ENCODE measurements around the gene FBXW7.

Gene FBXW7

GRCh38 chr4:152322656-152323055 lies 213.2 kb downstream of the FBXW7 start:
- TF ChIP-seq RAD21 (IDR thresholded peaks at IDR 0.05; ENCODE audit: low read depth) (no peak), CREB1 (IDR thresholded peaks at IDR 0.05; ENCODE audit: low read depth) (no peak), TEAD4 (IDR thresholded peaks at IDR 0.05) (no peak), EGR1 (IDR thresholded peaks at IDR 0.05) (no peak), CEBPB (IDR thresholded peaks at IDR 0.05) (no peak)
- TF ChIP-seq, protein P1, sequence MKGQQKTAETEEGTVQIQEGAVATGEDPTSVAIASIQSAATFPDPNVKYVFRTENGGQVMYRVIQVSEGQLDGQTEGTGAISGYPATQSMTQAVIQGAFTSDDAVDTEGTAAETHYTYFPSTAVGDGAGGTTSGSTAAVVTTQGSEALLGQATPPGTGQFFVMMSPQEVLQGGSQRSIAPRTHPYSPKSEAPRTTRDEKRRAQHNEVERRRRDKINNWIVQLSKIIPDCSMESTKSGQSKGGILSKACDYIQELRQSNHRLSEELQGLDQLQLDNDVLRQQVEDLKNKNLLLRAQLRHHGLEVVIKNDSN (IDR thresholded peaks at IDR 0.05): no peak
- TF ChIP-seq, protein P2, sequence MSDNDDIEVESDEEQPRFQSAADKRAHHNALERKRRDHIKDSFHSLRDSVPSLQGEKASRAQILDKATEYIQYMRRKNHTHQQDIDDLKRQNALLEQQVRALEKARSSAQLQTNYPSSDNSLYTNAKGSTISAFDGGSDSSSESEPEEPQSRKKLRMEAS (IDR thresholded peaks at IDR 0.05): no peak
- TF ChIP-seq, protein P3, sequence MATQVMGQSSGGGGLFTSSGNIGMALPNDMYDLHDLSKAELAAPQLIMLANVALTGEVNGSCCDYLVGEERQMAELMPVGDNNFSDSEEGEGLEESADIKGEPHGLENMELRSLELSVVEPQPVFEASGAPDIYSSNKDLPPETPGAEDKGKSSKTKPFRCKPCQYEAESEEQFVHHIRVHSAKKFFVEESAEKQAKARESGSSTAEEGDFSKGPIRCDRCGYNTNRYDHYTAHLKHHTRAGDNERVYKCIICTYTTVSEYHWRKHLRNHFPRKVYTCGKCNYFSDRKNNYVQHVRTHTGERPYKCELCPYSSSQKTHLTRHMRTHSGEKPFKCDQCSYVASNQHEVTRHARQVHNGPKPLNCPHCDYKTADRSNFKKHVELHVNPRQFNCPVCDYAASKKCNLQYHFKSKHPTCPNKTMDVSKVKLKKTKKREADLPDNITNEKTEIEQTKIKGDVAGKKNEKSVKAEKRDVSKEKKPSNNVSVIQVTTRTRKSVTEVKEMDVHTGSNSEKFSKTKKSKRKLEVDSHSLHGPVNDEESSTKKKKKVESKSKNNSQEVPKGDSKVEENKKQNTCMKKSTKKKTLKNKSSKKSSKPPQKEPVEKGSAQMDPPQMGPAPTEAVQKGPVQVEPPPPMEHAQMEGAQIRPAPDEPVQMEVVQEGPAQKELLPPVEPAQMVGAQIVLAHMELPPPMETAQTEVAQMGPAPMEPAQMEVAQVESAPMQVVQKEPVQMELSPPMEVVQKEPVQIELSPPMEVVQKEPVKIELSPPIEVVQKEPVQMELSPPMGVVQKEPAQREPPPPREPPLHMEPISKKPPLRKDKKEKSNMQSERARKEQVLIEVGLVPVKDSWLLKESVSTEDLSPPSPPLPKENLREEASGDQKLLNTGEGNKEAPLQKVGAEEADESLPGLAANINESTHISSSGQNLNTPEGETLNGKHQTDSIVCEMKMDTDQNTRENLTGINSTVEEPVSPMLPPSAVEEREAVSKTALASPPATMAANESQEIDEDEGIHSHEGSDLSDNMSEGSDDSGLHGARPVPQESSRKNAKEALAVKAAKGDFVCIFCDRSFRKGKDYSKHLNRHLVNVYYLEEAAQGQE (IDR thresholded peaks at IDR 0.05; ENCODE audit: low read depth): no peak

- TF ChIP-seq CEBPB (IDR thresholded peaks at IDR 0.05) (no peak), TCF12 (IDR thresholded peaks at IDR 0.05; ENCODE audit: low read depth) (no peak), TAF1 (IDR thresholded peaks at IDR 0.05; ENCODE audit: low read depth) (no peak), EP300 (IDR thresholded peaks at IDR 0.05; ENCODE audit: borderline replicate concordance) (no peak)
- TF ChIP-seq, protein P2 (IDR thresholded peaks at IDR 0.05): no peak
These were observed 214.0 kb downstream of the FBXW7 start for GRCh38 chr4:152321923-152322322.

- no peak for TF ChIP-seq FOXM1 (IDR thresholded peaks at IDR 0.05; ENCODE audit: borderline replicate concordance, low read depth)
- TF ChIP-seq, protein P2 (IDR thresholded peaks at IDR 0.05): no peak
- no peak for TF ChIP-seq NFIC (IDR thresholded peaks at IDR 0.05)
- no peak for TF ChIP-seq YY1 (IDR thresholded peaks at IDR 0.05; ENCODE audit: low read depth)
- TF ChIP-seq EP300 (IDR thresholded peaks at IDR 0.05; ENCODE audit: borderline replicate concordance): no peak
- no peak for TF ChIP-seq CEBPB (IDR thresholded peaks at IDR 0.05)
- no peak for TF ChIP-seq RAD21 (IDR thresholded peaks at IDR 0.05; ENCODE audit: low read depth)
- TF ChIP-seq, protein P3 (IDR thresholded peaks at IDR 0.05; ENCODE audit: low read depth): no peak
- TF ChIP-seq, protein P1 (IDR thresholded peaks at IDR 0.05): no peak
- no peak for TF ChIP-seq ZBTB7A (IDR thresholded peaks at IDR 0.05; ENCODE audit: low read depth)
- no peak for TF ChIP-seq TEAD4 (IDR thresholded peaks at IDR 0.05)
- no peak for TF ChIP-seq EGR1 (IDR thresholded peaks at IDR 0.05)
These were observed 214.5 kb downstream of the FBXW7 start for GRCh38 chr4:152321398-152321797.

- TF ChIP-seq EGR1 (IDR thresholded peaks at IDR 0.05) (no peak), RAD21 (IDR thresholded peaks at IDR 0.05; ENCODE audit: low read depth) (no peak), TCF12 (IDR thresholded peaks at IDR 0.05; ENCODE audit: low read depth) (no peak), CEBPB (IDR thresholded peaks at IDR 0.05) (no peak), NFIC (IDR thresholded peaks at IDR 0.05) (no peak), ZBTB7A (IDR thresholded peaks at IDR 0.05; ENCODE audit: low read depth) (no peak), TAF1 (IDR thresholded peaks at IDR 0.05; ENCODE audit: low read depth) (no peak), EP300 (IDR thresholded peaks at IDR 0.05; ENCODE audit: borderline replicate concordance) (no peak), CREB1 (IDR thresholded peaks at IDR 0.05; ENCODE audit: low read depth) (no peak), TEAD4 (IDR thresholded peaks at IDR 0.05) (no peak), FOXM1 (IDR thresholded peaks at IDR 0.05; ENCODE audit: borderline replicate concordance, low read depth) (no peak)
- TF ChIP-seq, protein P2 (IDR thresholded peaks at IDR 0.05): no peak
- TF ChIP-seq, protein P3 (IDR thresholded peaks at IDR 0.05; ENCODE audit: low read depth): no peak
These were observed 218.9 kb downstream of the FBXW7 start for GRCh38 chr4:152316969-152317368.
